CD14-positive monocyte (primary cell): ENCODE measurements around the gene MOGAT3. TPM values are rescaled to one million over a fixed set of nuclear protein-coding genes. Genes with fewer than 3 reads are reported as not detected.

Experiments used
- DNase-seq, 3 donors: peaks; one replicate each; pipeline ENCODE4 v3.0.0-alpha.2; 2011 to 2022
- H2AFZ ChIP-seq: 2 replicates; pipeline ENCODE4 v1.6.0; 2012; ENCODE audit warnings: mild to moderate bottlenecking, low read depth, low read length, inconsistent platforms; ENCODE audit not compliant: insufficient read depth, poor library complexity, severe bottlenecking
- H3K27ac ChIP-seq, 2 donors: 1 replicate in 1 of 2; 2 replicates in 1 of 2; pipeline ENCODE4 v1.5.1; 2012 to 2013; ENCODE audit warnings: low read length in 2 of 2, control low read depth in 1 of 2, inconsistent platforms in 1 of 2, low read depth in 1 of 2, mild to moderate bottlenecking in 1 of 2
- H3K27me3 ChIP-seq, 2 donors: one replicate each; pipeline versions ENCODE4 v1.6.0 to v1.6.1; 2011 to 2013; ENCODE audit warnings: low read length in 2 of 2; ENCODE audit not compliant: control insufficient read depth in 2 of 2, insufficient read depth in 2 of 2
- H3K36me3 ChIP-seq, 2 donors: replicated peaks in 1 of 2; 1 replicate in 1 of 2; 2 replicates in 1 of 2; pipeline versions ENCODE4 v1.5.1 to v1.6.1; 2012 to 2013; ENCODE audit warnings: low read length in 2 of 2, control low read depth in 1 of 2, inconsistent platforms in 1 of 2, mild to moderate bottlenecking in 1 of 2; ENCODE audit not compliant: insufficient read depth in 2 of 2, control insufficient read depth in 1 of 2
- H3K4me1 ChIP-seq, 2 donors: 1 replicate in 1 of 2; 2 replicates in 1 of 2; pipeline versions ENCODE4 v1.5.1 to v1.6.1; 2012 to 2013; ENCODE audit warnings: low read length in 2 of 2, control low read depth in 1 of 2, inconsistent platforms in 1 of 2, mild to moderate bottlenecking in 1 of 2, moderate library complexity in 1 of 2; ENCODE audit not compliant: insufficient read depth in 2 of 2, control insufficient read depth in 1 of 2
- H3K4me2 ChIP-seq: replicated peaks from 2 replicates; pipeline ENCODE3; 2012; ENCODE audit warnings: low read length, moderate library complexity, mild to moderate bottlenecking; ENCODE audit not compliant: poor library complexity, severe bottlenecking; ENCODE audit errors: extremely low read depth
- H3K4me3 ChIP-seq, 3 experiments: fragments of 200-600 bp in 1 of 3; sonication (generic) in 1 of 3; replicated peaks in 1 of 3; 1 replicate in 2 of 3; 2 replicates in 1 of 3; pipeline ENCODE4 v1.5.1; 2011 to 2013; ENCODE audit warnings: low read length in 3 of 3, mild to moderate bottlenecking in 3 of 3, control low read depth in 2 of 3, low read depth in 2 of 3, inconsistent platforms in 1 of 3, moderate library complexity in 1 of 3
- H3K79me2 ChIP-seq: 2 replicates; pipeline ENCODE4 v1.6.0; 2012; ENCODE audit warnings: mild to moderate bottlenecking, control low read depth, inconsistent platforms, low read length, moderate library complexity; ENCODE audit not compliant: insufficient read depth
- H3K9ac ChIP-seq: 2 replicates; pipeline ENCODE4 v1.6.0; 2017; ENCODE audit warnings: low read length, mild to moderate bottlenecking; ENCODE audit not compliant: insufficient read depth, poor library complexity, severe bottlenecking
- H3K9me3 ChIP-seq, 2 donors: replicated peaks in 1 of 2; 1 replicate in 1 of 2; 2 replicates in 1 of 2; pipeline versions ENCODE4 v1.5.1 to v1.6.1; 2012 to 2013; ENCODE audit warnings: low read length in 2 of 2, control low read depth in 1 of 2; ENCODE audit not compliant: control insufficient read depth in 1 of 2, insufficient read depth in 1 of 2
- H4K20me1 ChIP-seq: 2 replicates; pipeline ENCODE4 v1.6.0; 2012; ENCODE audit warnings: mild to moderate bottlenecking, low read length, control low read depth, moderate library complexity; ENCODE audit not compliant: insufficient read depth
- H3K27ac Mint-ChIP-seq, 7 donors: one replicate each; pipeline ENCODE4 v1.8.0; 2020; ENCODE audit warnings: mild to moderate bottlenecking in 7 of 7, mixed read lengths in 7 of 7, moderate library complexity in 6 of 7, inconsistent platforms in 2 of 7
- H3K27me3 Mint-ChIP-seq, 3 donors: one replicate each; pipeline ENCODE4 v1.8.0; 2021 to 2022; ENCODE audit warnings: low read depth in 3 of 3, mild to moderate bottlenecking in 3 of 3, mixed read lengths in 3 of 3, moderate library complexity in 3 of 3, inconsistent platforms in 1 of 3
- H3K36me3 Mint-ChIP-seq, 2 donors: one replicate each; pipeline ENCODE4 v1.8.0; 2020; ENCODE audit warnings: mixed read lengths in 2 of 2, inconsistent platforms in 1 of 2, mild to moderate bottlenecking in 1 of 2
- H3K4me1 Mint-ChIP-seq: one replicate; pipeline ENCODE4 v1.8.0; 2020; ENCODE audit warnings: mild to moderate bottlenecking, mixed read lengths
- H3K4me3 Mint-ChIP-seq, 2 donors: one replicate each; pipeline ENCODE4 v1.8.0; 2020; ENCODE audit warnings: mild to moderate bottlenecking in 2 of 2, mixed read lengths in 2 of 2, moderate library complexity in 1 of 2
- H3K9me3 Mint-ChIP-seq, 7 donors: one replicate each; pipeline ENCODE4 v1.8.0; 2020 to 2022; ENCODE audit warnings: mixed read lengths in 7 of 7, mild to moderate bottlenecking in 6 of 7, moderate library complexity in 6 of 7, inconsistent platforms in 2 of 7
- CTCF ChIP-seq: fragments of 200-600 bp; IDR thresholded peaks from one replicate; pipeline ENCODE4 v1.8.0; 2022; ENCODE audit warnings: antibody characterized with exemption, mild to moderate bottlenecking
- WGBS: methylation state at CpG from one replicate; pipeline ENCODE4 v1.1.5; 2013; ENCODE audit warnings: missing lambda C conversion rate; ENCODE audit not compliant: insufficient coverage; 5-methylcytosine and 5-hydroxymethylcytosine counted together
- intact Hi-C, 2 donors: fragments of 100-400 bp; cut with micrococcal nuclease; formaldehyde crosslinking; loops; one replicate each; pipeline versions ENCODE4 v1.15.0 to v1.15.1; 2023
- polyA plus RNA-seq, 3 donors: library from polyadenylated mRNA; depleted of rRNA in 1 of 3; unstranded in 2 of 3; stranded (reverse) in 1 of 3; fragments of 300-500 nt in 2 of 3; fragments of >200 nt in 1 of 3; fragmentation: Illumina TruSeq in 2 of 3; gene quantifications; 1 replicate in 2 of 3; 2 replicates in 1 of 3; pipeline ENCODE4 v1.2.3, GENCODE V29; 2012 to 2021

MOGAT3 gene
- polyA plus RNA-seq, 3 donors = not detected

GRCh38 chr7:101226721-101227120 is 25.9 kb upstream of the MOGAT3 start:
- Histone ChIP-seq H3K36me3 (peaks cover 52 to 74% of the 10 kb centered on the region in 2 donors), H3K79me2 (peaks cover 7% of the 10 kb centered on the region), H3K4me2 (no peak overlapping the region), H2AFZ (no peak overlapping the region), H3K27ac (no peak overlapping the region), H3K4me3 (no peak overlapping the region), H3K4me1 (peaks cover 4 to 7% of the 10 kb centered on the region in 2 donors), H3K9me3 (no peaks in the 10 kb centered on the region), H3K27me3 (no peaks in the 10 kb centered on the region), H3K9ac (no peak overlapping the region), H4K20me1 (peaks cover 18% of the 10 kb centered on the region)
- Mint-ChIP-seq H3K9me3 (no peaks in the 10 kb centered on the region), H3K4me3 (no peak overlapping the region), H3K27ac (peak overlapping the region in 1 of 7 donors; percentile 19), H3K27me3 (peaks cover 0 to 2% (median 1%) of the 10 kb centered on the region in 3 donors), H3K4me1 (peaks cover 7% of the 10 kb centered on the region), H3K36me3 (peaks cover 62 to 87% of the 10 kb centered on the region in 2 donors)
- WGBS = 100% methylated on average over 8 of the region's 9 CpGs
- TF ChIP-seq CTCF = no peak
- DNase-seq = no peak
- intact Hi-C loops = no loop called here

GRCh38 chr7:101225650-101226049 is 24.8 kb upstream of the MOGAT3 start:
- H3K4me3 ChIP-seq = no peak overlapping the region
- Mint-ChIP-seq H3K4me1 (peaks cover 5% of the 10 kb centered on the region), H3K27ac (no peak overlapping the region), H3K27me3 (peaks cover 0 to 2% (median 1%) of the 10 kb centered on the region in 3 donors), H3K9me3 (no peaks in the 10 kb centered on the region), H3K36me3 (peaks cover 62 to 91% of the 10 kb centered on the region in 2 donors), H3K4me3 (no peak overlapping the region)
- H2AFZ ChIP-seq = no peak overlapping the region
- H3K36me3 ChIP-seq = peaks cover 51 to 80% of the 10 kb centered on the region in 2 donors
- DNase-seq = no peak
- no peak overlapping the region for H3K27ac ChIP-seq
- peaks cover 19% of the 10 kb centered on the region for H4K20me1 ChIP-seq
- H3K4me1 ChIP-seq = peaks cover 4 to 5% of the 10 kb centered on the region in 2 donors
- no peak overlapping the region for H3K9ac ChIP-seq
- WGBS = 98% methylated on average over 4 of the region's 6 CpGs
- H3K79me2 ChIP-seq = peaks cover 17% of the 10 kb centered on the region
- intact Hi-C loops = no loop called here
- H3K9me3 ChIP-seq = no peaks in the 10 kb centered on the region
- no peak overlapping the region for H3K4me2 ChIP-seq
- no peaks in the 10 kb centered on the region for H3K27me3 ChIP-seq
- no peak for TF ChIP-seq CTCF
